NCI-H2081 treated with DMSO at 0.1 percent for 48 hours (cell line): ENCODE measurements around the gene PTPRE.
"Not testable (repeated sequence)": the region's sequence is repeated elsewhere in the genome, so short reads cannot be mapped to it uniquely, and the experiment has no call there.

Source experiments
- DNase-seq: peaks from one replicate; lab custom pipeline; 2025; lab: John Stamatoyannopoulos, UW

Gene PTPRE

DNA sequence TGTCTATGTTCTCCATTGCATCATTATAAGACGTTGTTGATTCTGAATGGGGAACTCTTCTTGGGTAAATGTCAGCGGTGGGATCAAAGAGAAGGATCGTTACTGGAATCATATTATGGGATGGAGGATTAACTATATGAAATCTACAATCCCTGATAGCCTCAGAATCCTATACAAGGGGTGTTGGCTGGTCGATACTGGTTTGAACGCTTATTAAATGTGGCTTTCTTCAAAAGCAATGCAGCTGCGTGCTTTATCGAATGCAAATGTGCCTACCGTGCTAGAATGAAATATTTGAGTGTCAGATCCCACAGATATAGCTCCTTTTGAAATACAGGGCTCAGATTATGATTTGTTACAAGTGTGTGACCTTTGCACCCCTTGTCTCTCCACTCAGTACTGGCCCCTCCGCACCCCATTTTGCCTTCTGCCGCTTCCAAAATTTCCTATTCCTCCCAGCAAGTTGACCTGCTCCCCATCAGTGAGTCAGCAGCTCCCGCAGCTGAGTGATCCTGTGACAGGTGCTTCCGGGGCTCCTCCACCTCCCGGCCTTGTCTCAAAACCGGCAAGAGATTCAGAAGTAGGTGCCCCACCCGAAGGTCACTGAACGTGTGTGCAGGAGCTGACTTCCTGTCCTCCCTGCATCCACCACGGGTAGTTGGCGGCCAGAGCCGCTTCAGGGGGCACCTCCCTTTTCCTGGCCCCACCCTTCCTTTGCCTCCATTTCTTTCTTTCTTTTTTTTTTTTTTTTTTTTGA, 76.6 kb downstream of the PTPRE start:
- no peak for DNase-seq

DNA sequence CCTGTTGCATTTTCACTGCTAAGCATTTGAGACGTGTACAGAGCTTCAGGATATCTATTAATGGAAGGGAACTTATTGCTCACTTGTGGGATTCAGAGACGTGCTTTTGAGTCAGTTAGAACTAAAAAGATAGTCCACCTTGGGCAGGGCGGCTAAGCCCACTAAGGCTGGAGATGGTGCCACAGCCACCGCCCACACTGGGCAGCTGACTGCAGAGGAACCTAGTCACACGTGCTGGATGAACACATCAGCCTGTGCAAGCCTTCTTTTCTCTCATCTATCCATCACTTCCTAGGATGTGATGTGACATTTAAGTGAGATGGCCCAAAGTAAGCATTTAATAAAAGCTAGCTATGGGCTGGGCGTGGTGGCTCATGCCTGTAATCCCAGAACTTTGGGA, 78.0 kb downstream of the PTPRE start:
- DNase-seq, result no peak

DNA sequence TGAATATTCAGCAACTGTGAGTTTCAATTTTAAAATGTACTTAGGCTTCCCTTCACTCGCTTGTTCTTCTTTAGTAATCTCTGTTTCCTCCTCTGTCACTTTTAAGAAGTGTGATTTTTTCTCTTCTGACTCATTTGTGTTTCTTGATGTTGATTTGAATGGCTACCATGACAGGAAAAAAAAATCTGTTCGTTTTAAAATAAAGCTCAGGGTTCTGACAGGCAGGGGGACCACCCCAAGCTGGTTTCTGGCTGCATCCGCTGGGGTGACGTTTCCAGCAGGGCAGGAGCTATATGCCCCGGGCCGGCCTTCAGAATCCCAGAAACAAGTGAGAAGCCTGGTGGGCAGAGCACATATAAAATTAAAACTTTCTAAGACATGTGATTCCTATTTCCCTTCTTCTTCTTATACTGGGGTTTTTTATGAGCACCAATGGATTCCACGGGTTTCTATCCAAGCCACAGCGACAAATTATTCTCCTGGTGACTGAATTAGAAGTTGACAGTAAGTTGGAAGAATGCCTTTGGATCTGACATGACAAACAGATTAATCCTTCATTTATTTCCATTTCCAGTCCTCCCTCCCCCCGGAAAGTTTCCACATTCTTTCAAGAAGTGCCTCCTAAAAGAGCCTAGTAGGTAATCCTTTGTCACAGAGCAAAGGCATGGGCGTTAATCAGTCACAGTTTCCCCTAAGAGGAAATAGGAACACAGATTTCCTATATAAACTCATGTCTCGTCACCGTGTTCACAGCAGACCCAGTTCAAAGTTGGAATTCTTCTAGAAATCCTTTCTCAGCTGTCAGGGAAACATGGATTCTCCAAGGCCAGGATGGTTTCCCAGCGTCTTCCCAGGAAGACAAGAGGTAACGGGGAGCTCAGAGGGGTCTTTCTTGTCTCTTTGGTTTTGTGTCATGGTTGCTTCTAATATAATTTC, 79.9 kb downstream of the PTPRE start:
- no peak for DNase-seq

DNA sequence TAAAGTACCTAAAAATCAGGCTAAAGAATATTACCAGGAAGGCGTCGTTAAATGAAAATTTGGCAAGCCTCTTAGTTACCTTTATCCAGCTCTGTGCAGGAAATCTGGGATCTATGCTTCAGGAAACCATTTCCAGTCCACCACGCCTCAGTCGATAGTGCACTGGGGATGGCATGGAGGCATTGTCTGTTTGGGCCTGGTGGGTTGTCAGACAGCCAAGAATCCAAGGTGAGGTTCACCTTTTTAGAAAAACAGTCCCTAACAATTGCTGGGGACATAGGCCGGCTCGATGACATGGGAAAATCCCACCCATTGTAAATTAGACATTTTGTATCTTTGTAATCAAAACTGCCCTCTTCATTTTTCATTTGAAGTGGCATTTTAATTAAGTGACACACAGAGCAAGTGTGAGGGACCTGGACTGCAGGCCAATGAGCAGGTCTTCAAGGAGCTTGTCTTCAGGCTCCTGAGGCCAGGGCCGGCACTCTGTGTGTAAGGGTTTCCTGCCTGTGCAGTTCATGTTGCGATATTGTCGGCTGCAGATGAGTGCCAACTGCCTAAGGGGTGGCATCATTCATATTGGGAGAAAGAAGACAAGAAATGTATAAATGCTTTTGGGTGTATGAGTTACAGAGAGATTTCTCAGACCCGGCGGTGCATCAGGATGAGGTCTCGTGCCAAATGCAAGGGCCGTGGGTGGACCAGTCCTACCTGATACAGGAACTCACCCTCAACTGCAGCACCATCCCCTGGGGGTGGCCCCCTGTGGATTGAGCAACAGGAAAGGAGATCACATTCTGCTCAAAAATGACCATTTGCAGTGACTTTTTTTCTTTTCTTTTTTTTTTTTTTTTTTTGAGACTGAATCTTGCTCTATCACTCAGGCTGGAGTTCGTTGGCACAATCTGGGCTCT, 80.8 kb downstream of the PTPRE start:
- DNase-seq, result no peak

DNA sequence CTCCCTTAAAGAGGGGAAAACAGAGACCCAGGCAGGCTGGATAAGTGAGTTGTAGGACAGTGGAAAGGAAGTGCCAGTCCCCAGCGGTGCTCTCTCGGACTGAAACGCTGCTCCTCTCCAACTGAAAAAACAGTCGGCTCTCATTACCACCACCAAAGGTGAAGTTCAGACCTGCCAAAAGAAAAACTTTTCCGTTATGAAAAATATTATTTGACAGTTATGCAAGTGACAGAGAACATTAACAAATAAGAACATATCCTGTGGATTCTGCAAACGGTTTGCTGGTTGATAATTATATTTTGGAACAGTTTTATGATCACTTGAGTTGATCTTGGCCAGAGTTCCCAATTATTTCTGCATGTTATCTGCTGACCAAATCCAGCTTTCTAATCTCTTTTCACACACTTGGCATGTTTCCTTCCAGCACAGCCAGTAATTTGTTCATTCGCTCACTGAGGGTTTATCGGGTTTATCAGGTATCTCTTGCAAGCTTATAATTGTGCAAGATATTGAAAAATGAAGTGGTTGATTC, 82.6 kb downstream of the PTPRE start:
- DNase-seq, result no peak

DNA sequence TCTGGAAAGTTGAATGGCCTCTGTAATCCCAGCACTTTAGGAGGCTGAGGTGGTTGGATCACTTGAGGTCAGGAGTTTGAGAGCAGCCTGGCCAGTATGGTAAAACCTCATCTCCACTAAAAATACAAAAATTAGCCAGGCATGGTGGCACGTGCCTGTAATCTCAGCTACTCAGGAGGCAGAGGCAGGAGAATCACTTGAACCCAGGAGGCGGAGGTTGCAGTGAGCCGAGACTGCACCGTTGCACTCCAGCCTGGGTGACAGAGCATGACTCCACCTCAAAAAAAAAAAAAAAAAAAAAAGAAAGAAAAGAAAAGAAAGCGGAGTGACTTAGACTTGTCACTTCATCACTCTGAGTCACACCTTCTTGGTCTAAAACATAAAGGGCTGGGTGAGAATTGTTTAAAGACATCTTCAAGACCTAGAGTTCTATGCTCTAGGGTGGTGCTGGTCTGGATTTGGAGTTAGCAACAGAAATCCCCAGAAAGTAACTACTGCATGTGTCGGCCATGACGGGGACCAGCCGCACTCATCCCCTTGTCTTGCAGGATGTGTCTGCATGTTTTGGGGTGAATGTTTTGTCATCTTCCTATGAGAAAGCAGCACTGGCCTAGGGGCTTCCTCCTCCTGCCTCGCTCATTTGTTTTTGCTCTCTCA, 83.4 kb downstream of the PTPRE start:
- DNase-seq, result not testable (repeated sequence)

DNA sequence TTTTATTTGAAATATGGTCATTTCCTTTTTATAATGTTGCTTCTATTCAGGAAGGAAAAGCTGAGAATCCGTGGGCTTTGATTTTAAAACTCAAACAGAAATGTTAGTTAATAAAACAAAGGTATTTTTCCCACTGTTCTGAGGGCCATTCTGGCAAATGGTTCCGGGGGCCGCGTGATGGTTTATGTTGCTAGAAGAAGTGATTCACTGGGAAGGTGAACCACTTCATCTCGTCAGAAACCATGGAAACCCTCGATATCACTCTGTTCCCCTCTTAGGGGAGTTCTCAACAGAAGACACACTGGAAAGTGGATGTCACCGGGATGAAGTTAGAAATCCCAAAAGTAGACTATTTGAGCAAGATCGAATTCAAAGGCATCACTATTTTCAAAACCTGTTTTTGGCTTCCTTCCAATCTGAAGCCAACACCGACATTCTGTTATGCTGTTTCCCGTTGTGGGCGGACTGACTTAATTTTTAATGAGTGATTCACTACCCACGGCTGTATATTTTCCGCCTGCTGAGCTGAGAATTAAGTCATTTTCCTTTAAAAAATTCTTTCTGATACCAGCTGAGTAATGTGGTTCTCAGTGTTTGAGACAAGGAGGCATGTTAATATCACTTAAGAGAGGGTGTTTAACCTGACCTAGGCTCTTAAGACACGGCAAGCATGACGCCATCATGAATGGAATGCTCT, 84.1 kb downstream of the PTPRE start:
- DNase-seq, result no peak

DNA sequence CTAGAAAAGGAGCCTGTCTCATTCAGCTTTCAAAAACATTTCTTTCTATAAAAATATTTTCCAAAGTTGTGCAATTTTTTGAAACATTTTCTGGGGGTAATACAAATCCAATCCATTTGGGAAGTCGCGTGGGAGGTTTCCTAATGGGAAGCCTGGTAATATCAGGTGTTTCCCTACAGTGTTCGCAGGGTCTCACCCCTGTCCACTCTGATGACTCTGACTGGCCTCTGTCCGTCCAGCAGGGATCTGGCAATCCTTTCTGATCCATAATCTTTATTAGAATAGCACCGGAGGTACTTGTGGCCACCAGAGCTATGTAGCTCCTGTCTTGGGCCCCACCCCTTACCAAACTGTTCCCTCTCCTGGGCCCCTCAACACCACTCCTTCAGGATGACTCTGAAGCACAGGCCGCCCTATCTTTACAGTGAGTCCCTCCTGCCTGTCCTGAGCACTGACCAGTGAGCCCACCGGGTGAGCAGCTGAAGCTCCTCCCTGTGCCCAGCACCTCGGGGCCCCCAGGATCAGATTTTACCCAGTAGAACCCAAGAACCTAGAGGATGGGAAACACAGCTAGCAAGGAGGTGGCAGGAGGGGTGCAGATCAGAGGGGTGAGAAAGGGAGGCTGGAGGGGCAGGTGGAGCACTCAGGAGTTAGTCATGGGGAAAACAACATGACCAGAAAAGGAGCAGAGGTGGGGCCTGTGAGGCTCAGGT, 84.8 kb downstream of the PTPRE start:
- DNase-seq, result no peak

DNA sequence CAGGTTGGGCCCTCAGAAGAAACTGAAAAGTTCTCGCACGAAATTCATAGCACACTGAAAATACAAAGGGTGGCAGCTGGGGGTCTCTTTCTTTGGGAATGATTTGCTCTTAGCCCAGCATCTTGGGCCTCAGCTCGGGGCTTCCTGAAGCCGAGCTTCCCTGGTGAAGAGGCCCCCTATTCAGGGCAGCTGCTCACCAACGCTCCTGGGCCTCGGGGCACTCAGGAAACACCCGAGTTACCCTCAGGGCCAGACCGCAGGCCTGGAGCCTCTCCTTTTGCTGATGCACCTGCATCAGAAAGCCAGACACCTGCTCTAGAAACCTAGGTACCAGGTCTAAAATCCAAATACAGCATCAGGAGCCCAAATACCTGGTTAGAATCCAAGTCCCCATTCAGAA, 85.5 kb downstream of the PTPRE start:
- no peak for DNase-seq

DNA sequence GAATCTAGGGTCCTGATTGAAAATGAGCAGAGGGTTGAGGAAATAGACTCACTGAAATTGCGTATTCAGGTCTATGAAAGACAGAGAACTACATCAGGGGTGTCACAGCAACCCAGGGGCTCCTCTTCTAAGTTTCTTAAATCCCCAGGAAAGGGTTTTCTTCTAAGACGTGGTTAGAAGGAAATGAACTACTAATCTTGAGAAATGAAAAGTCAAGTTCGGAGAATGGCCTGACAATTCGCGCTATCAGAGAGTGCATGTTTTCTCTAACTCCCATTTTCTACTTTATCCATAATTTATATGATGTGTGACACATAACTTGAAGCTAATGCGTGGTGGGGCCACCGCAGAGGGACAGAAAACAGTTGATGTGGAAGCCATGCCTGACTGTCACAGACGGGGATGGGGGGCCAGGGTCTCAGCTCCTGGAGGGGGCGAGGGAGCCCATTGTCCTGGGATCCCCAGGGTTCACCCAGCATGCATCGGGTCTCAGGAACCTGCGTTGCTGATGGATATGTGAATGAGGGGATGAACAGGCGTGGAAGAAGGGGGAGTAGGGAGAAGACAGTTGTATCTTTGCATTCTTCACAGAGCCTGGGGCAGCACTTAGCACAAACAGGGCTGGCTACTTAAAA, 86.3 kb downstream of the PTPRE start:
- no peak for DNase-seq

DNA sequence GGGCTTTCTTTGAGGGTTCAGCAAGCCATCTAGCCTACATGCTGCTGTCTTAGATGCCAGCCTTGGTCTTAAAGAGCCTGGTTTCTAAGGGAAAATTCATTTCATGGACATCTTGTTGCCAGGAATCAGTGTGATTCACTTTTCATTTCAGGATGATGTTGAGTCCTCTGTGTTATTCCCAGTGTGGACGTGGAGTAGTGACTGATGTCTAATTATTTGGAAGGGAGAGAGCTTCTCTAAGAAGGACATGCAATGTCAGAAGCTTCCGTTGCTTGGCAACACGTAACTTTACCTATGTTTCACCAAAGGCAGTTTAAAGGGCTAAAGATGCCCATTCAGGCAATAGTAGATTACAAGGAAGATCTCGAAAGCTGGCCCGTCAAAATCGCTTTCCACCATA, 89.0 kb downstream of the PTPRE start:
- no peak for DNase-seq

DNA sequence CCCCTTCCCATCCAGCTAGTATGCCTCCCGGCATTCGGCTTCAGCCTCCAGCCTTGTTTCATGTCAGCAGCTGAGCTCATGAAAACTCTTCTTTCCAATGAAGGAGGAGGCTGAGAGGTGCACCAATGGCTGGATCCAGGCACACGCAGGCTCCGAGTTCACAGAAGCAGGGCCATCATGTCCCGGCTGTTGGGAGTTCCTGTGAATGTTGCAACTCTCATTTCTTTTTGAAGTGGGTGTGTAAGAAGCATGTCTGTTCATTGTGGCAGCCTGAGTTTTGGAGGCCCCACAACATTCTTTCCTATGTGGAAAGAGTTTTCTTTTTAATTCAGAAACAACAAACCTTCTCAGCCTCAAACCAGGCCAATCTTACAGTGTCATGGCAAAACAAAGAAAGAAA, 89.7 kb downstream of the PTPRE start:
- no peak for DNase-seq

DNA sequence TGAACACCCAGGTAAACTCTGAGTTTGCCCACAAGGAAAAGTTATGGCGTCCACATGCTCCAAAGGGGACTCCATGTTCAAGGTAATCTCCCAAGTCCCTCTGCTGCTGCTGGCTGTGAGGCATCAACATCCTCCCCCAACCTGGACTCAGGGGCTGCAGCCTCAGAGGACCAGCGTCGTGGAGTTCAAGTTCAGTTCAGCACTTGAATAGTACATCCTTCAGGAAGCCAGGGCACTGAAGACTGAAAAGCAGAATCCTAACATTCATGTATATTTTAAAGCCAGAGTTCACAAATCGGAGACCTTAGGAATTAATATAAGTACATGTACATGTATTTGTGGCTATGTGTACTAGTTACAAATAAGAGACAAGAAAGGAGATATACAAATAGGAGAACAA, 90.4 kb downstream of the PTPRE start:
- no peak for DNase-seq

DNA sequence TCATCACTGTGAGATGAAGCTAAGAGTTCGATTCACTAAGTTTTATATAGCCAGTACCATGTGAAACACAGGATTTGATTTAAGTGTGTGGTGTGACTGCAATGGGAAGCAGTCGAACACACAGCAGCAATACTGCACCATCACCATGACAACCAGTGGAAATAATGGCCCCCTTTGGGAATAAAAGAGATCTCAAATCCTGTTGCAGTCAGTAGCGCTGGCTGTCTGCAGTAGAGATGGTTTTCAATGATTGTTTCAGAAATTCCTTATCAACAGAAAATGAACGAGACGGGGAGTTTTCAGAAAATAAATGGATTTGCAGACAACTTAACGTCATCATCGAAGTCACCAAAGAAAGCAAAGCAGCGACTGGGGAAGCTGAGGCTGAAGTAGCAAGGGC, 91.0 kb downstream of the PTPRE start:
- DNase-seq, result no peak

DNA sequence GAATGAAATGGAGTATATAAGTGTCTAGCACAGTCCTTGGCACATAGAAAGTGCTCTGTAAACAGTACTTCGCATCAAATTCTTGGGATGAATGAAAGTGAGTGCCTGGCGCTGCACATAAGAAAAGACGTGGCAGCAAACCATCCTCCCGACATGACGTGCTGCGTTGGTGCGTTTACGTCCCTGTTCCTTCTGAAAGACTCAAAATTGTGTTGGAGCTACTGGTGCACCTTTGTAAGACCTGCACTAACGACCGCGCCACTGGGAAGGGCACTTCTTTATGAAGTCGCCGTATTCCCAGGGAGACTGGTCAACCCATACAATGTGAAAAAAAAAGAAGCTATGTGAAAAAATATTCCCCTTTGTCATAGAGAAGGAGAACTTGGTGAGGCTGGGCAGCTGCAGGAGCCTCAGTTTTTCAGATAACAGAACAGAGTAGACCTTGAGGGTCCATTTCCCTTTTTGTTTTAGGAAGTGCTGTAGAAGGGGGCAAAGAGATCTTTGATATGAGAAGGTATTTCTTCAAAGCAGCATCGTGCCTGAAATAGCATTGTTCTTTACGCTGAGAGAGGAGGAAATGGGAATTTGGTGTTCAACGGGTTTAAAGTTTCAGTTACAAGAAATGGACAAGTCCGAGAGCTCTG, 91.7 kb downstream of the PTPRE start:
- DNase-seq, result no peak

DNA sequence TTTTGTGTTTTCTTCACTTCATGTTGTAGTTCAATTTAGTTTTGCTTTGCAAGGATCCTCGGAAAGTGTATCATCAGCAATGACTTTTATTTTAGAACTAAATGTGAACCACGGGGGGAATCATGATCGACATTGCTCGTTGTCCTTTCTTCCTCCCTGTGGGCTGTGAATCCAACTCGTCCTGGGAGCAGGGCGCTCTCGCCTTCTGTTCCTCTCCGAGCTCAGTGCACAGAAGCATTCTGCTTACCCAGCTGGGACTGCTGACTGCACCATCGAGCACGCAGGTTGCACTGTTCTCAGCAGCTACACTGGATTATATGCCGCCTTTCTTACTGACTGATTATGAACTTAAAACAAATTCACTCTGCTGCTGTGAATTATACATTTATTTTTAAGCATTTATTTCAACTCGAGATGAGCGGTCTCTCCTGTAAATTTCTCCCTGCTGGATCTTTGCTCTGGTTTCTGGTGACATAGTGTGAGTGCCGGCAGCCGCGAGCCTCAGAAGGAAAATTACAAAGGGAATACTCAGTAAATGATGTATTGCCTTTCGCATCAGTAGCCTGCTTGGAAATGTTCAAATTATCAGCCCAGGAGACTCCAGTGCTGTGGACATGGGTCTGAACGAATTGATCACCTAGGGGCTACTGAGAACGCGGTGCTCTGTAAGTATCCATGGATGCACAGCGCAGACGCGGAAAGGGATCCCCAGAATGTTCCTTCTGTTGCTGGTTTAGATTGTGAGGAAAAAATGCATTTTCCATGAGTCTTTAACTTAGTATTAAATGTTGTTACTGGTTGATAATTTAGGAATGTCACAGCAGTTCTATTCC, 92.6 kb downstream of the PTPRE start:
- no peak for DNase-seq

DNA sequence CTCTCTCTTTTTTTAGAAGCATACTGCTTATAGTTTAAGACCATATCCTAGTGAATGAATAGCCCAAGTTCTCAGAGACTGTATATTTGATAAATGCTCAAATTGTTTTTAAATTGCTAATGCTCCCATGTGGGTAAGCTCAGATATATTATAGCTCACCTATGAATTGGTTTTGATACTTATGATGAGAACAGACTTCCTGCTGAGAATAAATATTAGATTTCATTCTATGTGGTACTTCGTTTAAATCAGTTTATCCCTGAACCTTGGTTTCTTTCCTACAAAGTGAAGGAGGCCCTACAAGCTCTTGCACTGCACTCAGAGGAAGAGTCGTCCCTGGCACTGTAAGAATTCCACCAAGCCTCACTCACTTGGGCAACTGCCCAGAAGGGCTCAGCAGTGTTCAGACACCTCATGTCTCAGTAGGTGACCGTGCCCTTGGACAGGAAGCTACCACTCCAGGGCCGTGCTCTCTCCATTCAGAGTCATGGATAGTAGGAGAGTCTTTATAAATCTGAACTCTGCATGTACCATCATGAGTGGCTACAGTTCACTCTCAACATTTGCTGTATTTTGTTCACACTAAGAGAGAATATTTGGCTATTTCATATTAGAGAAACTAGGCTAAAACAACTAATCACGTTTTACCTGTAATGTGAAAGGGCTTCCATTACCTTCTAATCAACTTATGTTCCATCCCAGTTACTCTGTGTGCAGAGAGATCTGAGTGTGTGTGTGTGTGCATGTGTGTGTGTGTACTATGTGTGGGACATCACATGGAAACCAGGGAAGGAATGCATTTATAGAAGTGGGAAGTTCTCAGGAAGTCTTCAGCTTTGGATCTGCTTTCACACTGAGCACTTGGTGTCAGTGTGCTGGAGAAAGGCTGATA, 93.8 kb downstream of the PTPRE start:
- no peak for DNase-seq
